ENCODE data around the gene TMEM134. TPM values are rescaled to one million over a fixed set of nuclear protein-coding genes. Genes with fewer than 3 reads are reported as not detected.

Gene TMEM134
- total and polyA plus RNA-seq, 10 of the 15 experiments (the other 5 are each of a cell fraction or from before 2014, with no cell fraction given), result 1.6 to 93.8 (median 27.8) TPM

- TF ChIP-seq NR2C2 (IDR thresholded peaks at IDR 0.05; ENCODE audit: borderline replicate concordance, control insufficient read depth, insufficient read length, low read depth), result no peak
- TF ChIP-seq CHD1 (IDR thresholded peaks at IDR 0.05; ENCODE audit: low read depth, low read length), result 0 out of 2 replicates have a peak, but pooled peaks have one; percentile 62
- no peak for TF ChIP-seq NFYA (IDR thresholded peaks at IDR 0.05; ENCODE audit: borderline replicate concordance, low read depth, low read length)
- no peak for TF ChIP-seq CBX3 (IDR thresholded peaks at IDR 0.05; ENCODE audit: borderline replicate concordance, low read depth)
- TF ChIP-seq DPF2 (IDR thresholded peaks at IDR 0.05), result peak; percentile 42; the same call in 1 of the 2 replicates
- no peak; the same call in 1 of the 2 replicates for TF ChIP-seq BACH1 (IDR thresholded peaks at IDR 0.05; ENCODE audit: borderline replicate concordance)
- TF ChIP-seq MTA2 (IDR thresholded peaks at IDR 0.05; ENCODE audit: low read depth), result peak; percentile 26; the same call in 1 of the 2 replicates
- no peak for TF ChIP-seq HDAC2 (IDR thresholded peaks at IDR 0.05)
- TF ChIP-seq EP300 (IDR thresholded peaks at IDR 0.05; ENCODE audit: borderline replicate concordance in 1 of 2, control insufficient read depth in 1 of 2, low read depth in 2 of 2, low read length in 2 of 2), result no peak
- no peak for TF ChIP-seq CUX1 (IDR thresholded peaks at IDR 0.05; ENCODE audit: insufficient replicate concordance, low read depth, low read length)
- TF ChIP-seq BCL3 (IDR thresholded peaks at IDR 0.05; ENCODE audit: borderline replicate concordance, insufficient read depth, low read depth, low read length, poor library complexity, severe bottlenecking), result peak; percentile 29
- TF ChIP-seq EGR1 (IDR thresholded peaks at IDR 0.05; ENCODE audit: borderline replicate concordance in 1 of 2, low read depth in 2 of 2, low read length in 2 of 2), result peak in 1 of 2 experiments; percentile 23; a peak in 1 of 3 replicates
- peak; percentile 57 for TF ChIP-seq EED (IDR thresholded peaks at IDR 0.05; ENCODE audit: low read depth)
- TF ChIP-seq GABPA (IDR thresholded peaks at IDR 0.05; ENCODE audit: low read depth), result no peak
- TF ChIP-seq NR2F1 (conservative IDR thresholded peaks at IDR 0.05), result peak; percentile 85
- TF ChIP-seq WRNIP1 (IDR thresholded peaks at IDR 0.05; ENCODE audit: borderline replicate concordance, low read depth, low read length), result no peak
- TF ChIP-seq ZNF217 (IDR thresholded peaks at IDR 0.05), result no peak
- peak; percentile 79 for TF ChIP-seq MXI1 (IDR thresholded peaks at IDR 0.05; ENCODE audit: low read depth, low read length)
- TF ChIP-seq STAT1 (conservative IDR thresholded peaks at IDR 0.05), result peak; percentile 22; the same call in 1 of the 2 replicates
- peak; percentile 39; the same call in 1 of the 2 replicates for TF ChIP-seq PKNOX1 (IDR thresholded peaks at IDR 0.05)
- no peak for TF ChIP-seq TARDBP (IDR thresholded peaks at IDR 0.05; ENCODE audit: borderline replicate concordance)
- no peak for TF ChIP-seq BMI1 (IDR thresholded peaks at IDR 0.05; ENCODE audit: borderline replicate concordance)
- TF ChIP-seq ZZZ3 (IDR thresholded peaks at IDR 0.05; ENCODE audit: control insufficient read depth, insufficient read length, low read depth), result no peak
- 0 out of 2 replicates have a peak, but pooled peaks have one; percentile 37 for TF ChIP-seq RB1 (IDR thresholded peaks at IDR 0.05; ENCODE audit: borderline replicate concordance)
Observed at GRCh38 chr11:67484847-67485311, 15.8 kb upstream of the TMEM134 start (continued).

Data from GM12878 (cell line).